Esophagus muscularis mucosa (tissue), 4 donors: Measurements from ENCODE around the gene FLNA. TPM values are rescaled to one million over a fixed set of nuclear protein-coding genes. Genes with fewer than 3 reads are reported as not detected.

Source experiments
- DNase-seq: peaks from one replicate; pipeline ENCODE4 v3.0.0-alpha.2; 2017; ENCODE audit errors: extremely low spot score
- H3K27ac ChIP-seq, 4 donors: fragments of 200-600 bp; sonication (generic); replicated peaks in 1 of 4; 1 replicate in 3 of 4; 2 replicates in 1 of 4; pipeline ENCODE4 v1.5.1; 2016 to 2019; ENCODE audit warnings: mild to moderate bottlenecking in 1 of 4
- H3K27me3 ChIP-seq, 4 donors: fragments of 200-600 bp; sonication (generic); one replicate each; pipeline versions ENCODE4 v1.5.1 to v1.6.0; 2016 to 2019
- H3K36me3 ChIP-seq, 4 donors: fragments of 200-600 bp; sonication (generic); one replicate each; pipeline ENCODE4 v1.5.1; 2016 to 2019
- H3K4me1 ChIP-seq, 4 donors: fragments of 200-600 bp; sonication (generic); one replicate each; pipeline ENCODE4 v1.5.1; 2016 to 2019
- H3K4me3 ChIP-seq, 4 donors: fragments of 200-600 bp; sonication (generic); 1 replicate in 2 of 4; 2 replicates in 2 of 4; pipeline ENCODE4 v1.5.1; 2016 to 2019; ENCODE audit warnings: mild to moderate bottlenecking in 4 of 4, moderate library complexity in 1 of 4
- H3K9me3 ChIP-seq, 4 donors: fragments of 200-600 bp; sonication (generic); 1 replicate in 3 of 4; 2 replicates in 1 of 4; pipeline ENCODE4 v1.5.1; 2016 to 2019
- EP300 ChIP-seq: sonication (generic); formaldehyde crosslinking; IDR thresholded peaks from one replicate; pipeline ENCODE4 v1.6.1; 2017; ENCODE audit warnings: antibody characterized with exemption
- POLR2A ChIP-seq: fragments of 450-650 bp; IDR thresholded peaks from one replicate; pipeline ENCODE4 v1.6.1; 2017; ENCODE audit warnings: antibody characterized with exemption, moderate library complexity, mild to moderate bottlenecking, low read depth
- POLR2AphosphoS5 ChIP-seq, 2 donors: sonication (generic); formaldehyde crosslinking; IDR thresholded peaks; one replicate each; pipeline ENCODE4 v1.6.1; 2017; ENCODE audit warnings: antibody characterized with exemption in 2 of 2
- WGBS: methylation state at CpG from one replicate; pipeline ENCODE4 v1.1.5; 2018; 5-methylcytosine and 5-hydroxymethylcytosine counted together
- intact Hi-C: fragments of 100-400 bp; cut with DNase I; formaldehyde crosslinking; loops from one replicate; pipeline ENCODE4 v1.15.1; 2023
- total RNA-seq, 4 donors: library from RNA; depleted of rRNA; stranded (reverse); fragments of >200 nt; gene quantifications; one replicate each; pipeline versions ENCODE4 v1.1.0 to v1.2.1, GENCODE V29; 2016
- TF ChIP-seq, protein P1 (sequence below), 3 experiments: fragments of 200-600 bp in 2 of 3; fragments of 450-650 bp in 1 of 3; sonication (generic) in 2 of 3; IDR thresholded peaks; one replicate each; pipeline ENCODE4 v1.5.1; 2017 to 2019; ENCODE audit warnings: antibody characterized with exemption in 3 of 3, mild to moderate bottlenecking in 2 of 3, moderate library complexity in 1 of 3

The FLNA gene
- total RNA-seq, 4 donors from 2014 or later: 8,941 to 16,544 (median 12,362) TPM

DNA sequence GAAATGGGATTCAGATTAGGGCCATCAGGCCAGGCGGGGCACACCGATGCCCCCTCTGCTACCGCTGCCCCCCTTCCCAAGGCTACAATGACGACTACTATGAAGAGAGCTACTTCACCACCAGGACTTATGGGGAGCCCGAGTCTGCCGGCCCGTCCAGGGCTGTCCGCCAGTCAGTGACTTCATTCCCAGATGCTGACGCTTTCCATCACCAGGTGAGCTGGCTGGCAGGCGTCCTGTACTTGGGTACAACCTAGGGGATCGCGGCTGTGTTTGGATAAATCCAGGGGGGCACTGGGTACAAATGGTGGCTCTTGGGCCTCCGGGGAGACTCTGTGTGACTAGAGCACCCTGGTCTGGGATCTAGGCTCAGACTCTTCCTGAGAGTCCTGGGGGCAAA, 5.7 kb upstream of the FLNA start:
- peak overlapping the region; percentile 69 to 80 (median 74) for H3K4me3 ChIP-seq
- intact Hi-C loops: no loop called here
- TF ChIP-seq POLR2A (no peak), POLR2AphosphoS5 (IDR thresholded peaks at IDR 0.05) (peak; percentile 6 to 14), EP300 (no peak)
- TF ChIP-seq, protein P1, sequence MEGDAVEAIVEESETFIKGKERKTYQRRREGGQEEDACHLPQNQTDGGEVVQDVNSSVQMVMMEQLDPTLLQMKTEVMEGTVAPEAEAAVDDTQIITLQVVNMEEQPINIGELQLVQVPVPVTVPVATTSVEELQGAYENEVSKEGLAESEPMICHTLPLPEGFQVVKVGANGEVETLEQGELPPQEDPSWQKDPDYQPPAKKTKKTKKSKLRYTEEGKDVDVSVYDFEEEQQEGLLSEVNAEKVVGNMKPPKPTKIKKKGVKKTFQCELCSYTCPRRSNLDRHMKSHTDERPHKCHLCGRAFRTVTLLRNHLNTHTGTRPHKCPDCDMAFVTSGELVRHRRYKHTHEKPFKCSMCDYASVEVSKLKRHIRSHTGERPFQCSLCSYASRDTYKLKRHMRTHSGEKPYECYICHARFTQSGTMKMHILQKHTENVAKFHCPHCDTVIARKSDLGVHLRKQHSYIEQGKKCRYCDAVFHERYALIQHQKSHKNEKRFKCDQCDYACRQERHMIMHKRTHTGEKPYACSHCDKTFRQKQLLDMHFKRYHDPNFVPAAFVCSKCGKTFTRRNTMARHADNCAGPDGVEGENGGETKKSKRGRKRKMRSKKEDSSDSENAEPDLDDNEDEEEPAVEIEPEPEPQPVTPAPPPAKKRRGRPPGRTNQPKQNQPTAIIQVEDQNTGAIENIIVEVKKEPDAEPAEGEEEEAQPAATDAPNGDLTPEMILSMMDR (IDR thresholded peaks at IDR 0.05): no peak
- H3K36me3 ChIP-seq: peaks cover 0 to 19% (median 3%) of the 10 kb centered on the region in 4 donors
- no peaks in the 10 kb centered on the region for H3K27me3 ChIP-seq
- no peaks in the 10 kb centered on the region for H3K9me3 ChIP-seq
- peak overlapping the region; percentile 92 to 99 (median 96) for H3K27ac ChIP-seq
- WGBS: 59% methylated on average over 9 of the region's 13 CpGs
- no peak for DNase-seq
- peaks cover 6 to 65% (median 57%) of the 10 kb centered on the region in 4 donors for H3K4me1 ChIP-seq

DNA sequence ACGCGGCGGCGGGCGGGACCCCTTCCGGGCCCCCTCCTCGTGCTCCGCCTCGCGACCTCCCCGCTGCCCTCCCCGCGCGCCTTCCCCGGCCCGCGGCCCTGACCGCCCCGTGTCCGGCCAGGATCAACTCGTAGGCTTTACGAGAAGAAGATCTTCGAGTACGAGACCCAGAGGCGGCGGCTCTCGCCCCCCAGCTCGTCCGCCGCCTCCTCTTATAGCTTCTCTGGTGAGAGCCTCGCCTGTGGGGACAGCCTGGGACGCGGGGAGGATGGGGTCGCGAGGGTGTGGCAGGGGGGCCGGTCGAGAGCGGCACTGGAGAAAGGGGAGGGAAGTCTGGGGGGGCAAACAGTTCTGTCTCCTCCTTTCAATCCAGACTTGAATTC, 5.1 kb upstream of the FLNA start:
- Histone ChIP-seq H3K27me3 (no peaks in the 10 kb centered on the region), H3K36me3 (peaks cover 0 to 19% (median 3%) of the 10 kb centered on the region in 4 donors), H3K27ac (peak overlapping the region; percentile 92 to 99 (median 96)), H3K4me3 (peak overlapping the region; percentile 69 to 80 (median 74)), H3K9me3 (no peaks in the 10 kb centered on the region), H3K4me1 (peaks cover 6 to 66% (median 55%) of the 10 kb centered on the region in 4 donors)
- no peak for DNase-seq
- intact Hi-C loops: no loop called here
- TF ChIP-seq POLR2AphosphoS5 (IDR thresholded peaks at IDR 0.05) (no peak), EP300 (no peak), POLR2A (no peak)
- TF ChIP-seq, protein P1 (IDR thresholded peaks at IDR 0.05): no peak
- 76% methylated on average over 32 of the region's 38 CpGs for WGBS

DNA sequence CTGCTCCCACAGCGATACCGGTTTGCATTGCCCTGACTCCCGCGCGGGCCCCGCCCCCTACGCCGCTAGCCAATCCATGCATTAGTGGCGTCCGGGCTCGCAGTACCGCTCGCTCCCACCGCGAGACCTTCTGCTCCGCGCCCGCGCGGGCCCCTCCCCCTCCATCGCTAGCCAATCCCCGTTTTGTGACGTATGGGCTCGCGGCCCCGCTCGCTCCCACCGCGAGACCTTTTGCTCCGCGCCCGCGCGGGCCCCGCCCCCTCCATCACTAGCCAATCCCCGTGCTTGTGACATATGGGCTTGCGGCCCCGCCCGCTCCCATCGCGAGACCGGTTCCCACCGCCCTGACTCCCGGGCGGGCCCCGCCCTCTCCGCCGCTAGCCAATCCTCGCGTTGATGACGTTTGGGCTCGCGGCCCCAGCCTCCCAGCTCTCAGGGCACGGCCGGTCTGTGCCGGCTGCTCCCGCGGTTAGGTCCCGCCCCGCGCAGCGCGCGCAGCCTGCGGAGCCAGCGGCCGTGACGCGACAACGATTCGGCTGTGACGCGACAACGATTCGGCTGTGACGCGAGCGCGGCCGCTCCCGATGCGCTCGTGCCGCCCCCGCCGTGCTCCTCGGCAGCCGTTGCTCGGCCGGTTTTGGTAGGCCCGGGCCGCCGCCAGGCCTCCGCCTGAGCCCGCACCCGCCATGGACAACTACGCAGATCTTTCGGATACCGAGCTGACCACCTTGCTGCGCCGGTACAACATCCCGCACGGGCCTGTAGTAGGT, 4.5 kb upstream of the FLNA start, which contains the start of gene EMD:
Gene EMD (plus strand): TSS at position 497 of the 770 bp plus-strand sequence. CDS start 190 bp downstream, at position 687.
- TF ChIP-seq POLR2A: peak; percentile 93
- TF ChIP-seq, protein P1 (IDR thresholded peaks at IDR 0.05): peak in 1 of 3 experiments; percentile 21
- TF ChIP-seq EP300: peak; percentile 43
- TF ChIP-seq POLR2AphosphoS5 (IDR thresholded peaks at IDR 0.05): peak in 1 of 2 donors; percentile 93
- Histone ChIP-seq H3K9me3 (no peaks in the 10 kb centered on the region), H3K4me1 (peaks cover 6 to 62% (median 50%) of the 10 kb centered on the region in 4 donors), H3K27me3 (no peaks in the 10 kb centered on the region), H3K4me3 (peak within 1 kb of the TSS; percentile 69 to 80 (median 74)), H3K36me3 (peaks cover 0 to 19% (median 3%) of the 10 kb centered on the region in 4 donors), H3K27ac (peak within 1 kb of the TSS; percentile 96 to 99 (median 98))
- peak; percentile 99 for DNase-seq
- intact Hi-C loops: no loop called here
- 56% methylated on average over 94 of the region's 103 CpGs for WGBS

DNA sequence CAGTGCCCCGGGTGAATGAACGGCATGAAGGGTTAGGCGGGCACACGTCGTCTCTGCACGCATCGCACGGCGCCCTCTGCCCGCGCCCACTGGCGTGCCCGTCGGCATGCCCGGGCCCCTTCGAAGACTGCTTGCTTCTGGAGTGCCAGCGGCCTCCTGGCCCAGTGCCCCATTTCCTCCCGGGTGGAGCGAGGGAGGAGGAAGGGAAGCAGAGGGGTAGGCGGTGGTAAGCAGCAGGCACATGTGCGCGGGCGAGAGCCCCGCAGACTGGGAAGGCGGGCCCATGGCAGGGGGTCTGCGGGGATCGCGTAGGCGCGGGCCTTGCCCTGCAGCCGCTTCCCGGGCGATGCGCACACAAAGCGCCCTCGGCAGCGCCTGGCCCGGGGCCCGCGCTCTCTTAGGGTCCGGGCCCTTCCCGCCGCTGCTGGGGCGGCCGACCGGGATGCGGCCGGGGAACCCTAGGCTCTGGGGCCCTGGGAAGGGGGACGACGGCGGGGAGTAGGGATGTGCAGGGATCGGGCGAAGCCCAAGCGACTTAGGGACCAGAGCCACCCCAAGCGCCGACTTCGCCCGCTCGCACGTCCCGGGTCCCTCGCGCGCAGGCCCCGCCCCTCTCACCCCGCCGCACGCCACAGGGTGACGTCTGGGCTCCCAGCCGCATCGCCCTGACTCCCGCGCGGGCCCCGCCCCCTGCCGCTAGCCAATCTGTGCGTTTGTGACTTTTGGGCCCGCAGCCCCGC, 3.8 kb upstream of the FLNA start:
- peaks cover 0 to 19% (median 3%) of the 10 kb centered on the region in 4 donors for H3K36me3 ChIP-seq
- TF ChIP-seq EP300 (peak; percentile 7), POLR2A (peak; percentile 80), POLR2AphosphoS5 (IDR thresholded peaks at IDR 0.05) (peak in 1 of 2 donors; percentile 87)
- TF ChIP-seq, protein P1 (IDR thresholded peaks at IDR 0.05): no peak
- H3K4me1 ChIP-seq: peaks cover 13 to 62% (median 46%) of the 10 kb centered on the region in 4 donors
- H3K4me3 ChIP-seq: peak overlapping the region; percentile 55 to 66 (median 60)
- H3K27ac ChIP-seq: peak overlapping the region; percentile 96 to 97 (median 97)
- no peaks in the 10 kb centered on the region for H3K9me3 ChIP-seq
- intact Hi-C loops: no loop called here
- H3K27me3 ChIP-seq: no peaks in the 10 kb centered on the region
- 51% methylated on average over 46 of the region's 79 CpGs for WGBS
- no peak for DNase-seq
